Coronary artery (tissue), 2 donors: ENCODE data around the gene GPR26.

ENCODE experiments used
- DNase-seq: peaks from one replicate; pipeline ENCODE4 v3.0.0-alpha.2; 2017; ENCODE audit warnings: low spot score
- H3K27ac ChIP-seq, 2 donors: fragments of 200-600 bp; sonication (generic); one replicate each; pipeline ENCODE4 v1.5.1; 2016 to 2019
- H3K4me3 ChIP-seq: fragments of 200-600 bp; sonication (generic); 2 replicates; pipeline ENCODE4 v1.5.1; 2016; ENCODE audit warnings: mild to moderate bottlenecking, moderate library complexity
- CTCF ChIP-seq: fragments of 200-600 bp; sonication (generic); IDR thresholded peaks from one replicate; pipeline ENCODE4 v1.5.1; 2019; ENCODE audit warnings: antibody characterized with exemption

GPR26 gene

GRCh38 chr10:123681285-123681684, 15.1 kb downstream of the GPR26 start:
- Histone ChIP-seq H3K27ac (no peak overlapping the region), H3K4me3 (no peak overlapping the region)
- DNase-seq = no peak
- no peak for TF ChIP-seq CTCF

GRCh38 chr10:123682477-123682876, 16.3 kb downstream of the GPR26 start:
- no peak overlapping the region for H3K27ac ChIP-seq
- no peak for TF ChIP-seq CTCF
- H3K4me3 ChIP-seq = no peak overlapping the region
- DNase-seq = no peak

- no peak overlapping the region for H3K4me3 ChIP-seq
- TF ChIP-seq CTCF = no peak
- DNase-seq = no peak
- H3K27ac ChIP-seq = no peak overlapping the region
Measured at GRCh38 chr10:123683459-123683858, 17.3 kb downstream of the GPR26 start.

- Histone ChIP-seq H3K27ac (no peak overlapping the region), H3K4me3 (no peak overlapping the region)
- no peak for TF ChIP-seq CTCF
- no peak for DNase-seq
Measured at GRCh38 chr10:123683865-123684264, 17.7 kb downstream of the GPR26 start.

- H3K27ac ChIP-seq = no peak overlapping the region
- TF ChIP-seq CTCF = no peak
- no peak for DNase-seq
- no peak overlapping the region for H3K4me3 ChIP-seq
Measured at GRCh38 chr10:123685260-123685659, 19.1 kb downstream of the GPR26 start.

GRCh38 chr10:123687758-123688157, 21.6 kb downstream of the GPR26 start:
- TF ChIP-seq CTCF = no peak
- no peak overlapping the region for H3K4me3 ChIP-seq
- no peak overlapping the region for H3K27ac ChIP-seq
- no peak for DNase-seq

- no peak for TF ChIP-seq CTCF
- DNase-seq = no peak
- H3K4me3 ChIP-seq = no peak overlapping the region
- no peak overlapping the region for H3K27ac ChIP-seq
Measured at GRCh38 chr10:123689880-123690279, 23.7 kb downstream of the GPR26 start.
